Skeletal muscle satellite cell (primary cell): Measurements from ENCODE around the gene CTSD. TPM values are rescaled to one million over a fixed set of nuclear protein-coding genes. Genes with fewer than 3 reads are reported as not detected.
A peak's percentile ranks its signal among the peaks of the same experiment; 100 is the strongest.
"Not testable (repeated sequence)": the region's sequence is repeated elsewhere in the genome, so short reads cannot be mapped to it uniquely, and the experiment has no call there.

Source experiments
- H3K27me3 ChIP-seq: 2 replicates; pipeline ENCODE4 v1.7.0; 2013; ENCODE audit warnings: low read length; ENCODE audit not compliant: control insufficient read depth, insufficient read depth
- H3K36me3 ChIP-seq: 2 replicates; pipeline ENCODE4 v1.7.0; 2013; ENCODE audit warnings: mild to moderate bottlenecking, control low read depth, low read length; ENCODE audit not compliant: insufficient read depth
- H3K4me1 ChIP-seq: 2 replicates; pipeline ENCODE4 v1.7.0; 2013; ENCODE audit warnings: low read length; ENCODE audit not compliant: control insufficient read depth, insufficient read depth
- H3K4me2 ChIP-seq: 2 replicates; pipeline ENCODE4 v1.7.0; 2013; ENCODE audit warnings: mild to moderate bottlenecking, low read length
- H3K4me3 ChIP-seq: 2 replicates; pipeline ENCODE4 v1.7.0; 2013; ENCODE audit warnings: low read length
- H3K9ac ChIP-seq: 2 replicates; pipeline ENCODE4 v1.7.0; 2013; ENCODE audit warnings: mild to moderate bottlenecking, low read depth, low read length, moderate library complexity
- H3K9me3 ChIP-seq: replicated peaks from 2 replicates; pipeline ENCODE4 v1.7.0; 2013; ENCODE audit warnings: mild to moderate bottlenecking, control low read depth, low read length
- total RNA-seq: library from RNA; depleted of rRNA; stranded (reverse); fragments of >200 nt; gene quantifications from 2 replicates; pipeline ENCODE4 v1.2.3, GENCODE V29; 2012; rRNA removed

The CTSD gene
- total RNA-seq = 96.6 and 121 TPM in 2 replicates

DNA sequence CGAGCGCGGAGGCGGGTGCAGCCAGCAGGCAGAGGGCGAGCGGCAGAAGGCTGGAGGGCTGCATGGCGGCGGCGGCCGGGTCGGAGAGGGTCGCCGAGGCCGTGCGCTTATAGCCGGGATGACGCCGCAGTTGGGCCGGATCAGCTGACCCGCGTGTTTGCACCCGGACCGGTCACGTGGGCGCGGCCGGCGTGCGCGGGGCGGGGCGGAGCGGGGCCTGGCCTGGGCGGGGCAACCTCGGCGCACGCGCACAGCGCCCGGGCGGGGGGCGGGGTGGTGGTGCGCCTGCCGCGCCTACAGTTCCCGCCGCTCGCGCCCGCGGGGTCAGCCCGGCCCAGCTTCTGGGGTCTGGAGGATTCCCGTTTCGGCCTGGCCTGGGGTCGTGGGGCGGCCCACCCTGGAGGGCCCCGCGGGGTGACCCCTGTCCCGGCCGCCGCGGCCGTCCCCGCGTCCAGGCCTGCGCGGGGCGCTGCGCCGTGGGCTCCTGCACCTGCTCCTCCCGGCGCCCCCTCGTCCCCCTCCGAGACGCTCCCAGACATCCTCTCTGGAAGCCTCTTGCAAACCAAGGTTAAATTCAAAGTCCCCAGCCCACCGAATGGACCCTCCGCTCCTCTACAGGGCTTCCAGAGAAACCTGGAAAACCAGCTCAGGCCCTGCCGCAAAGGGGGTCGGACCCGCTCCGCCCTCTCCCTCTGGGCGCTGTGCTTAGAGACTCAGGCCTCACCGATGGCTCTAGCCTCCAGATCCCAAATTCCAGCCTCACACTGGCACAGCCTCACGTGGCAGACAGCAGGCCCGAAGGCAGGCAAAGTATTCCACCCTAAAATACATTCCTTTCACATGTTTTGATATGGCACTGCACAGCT is at the start of gene CTSD:
CTSD (minus strand) TSS at position 132 of the 866 bp plus-strand sequence; CDS start at position 64, 68 bp downstream.
- Histone ChIP-seq H3K27me3 (no peaks in the 10 kb centered on the region), H3K9ac (peak within 1 kb of the TSS; percentile 85), H3K9me3 (no peaks in the 10 kb centered on the region), H3K4me2 (peak within 1 kb of the TSS; percentile 96), H3K4me1 (peaks cover 43% of the 10 kb centered on the region), H3K36me3 (peaks cover 21% of the 10 kb centered on the region), H3K4me3 (peak within 1 kb of the TSS; percentile 97)

DNA sequence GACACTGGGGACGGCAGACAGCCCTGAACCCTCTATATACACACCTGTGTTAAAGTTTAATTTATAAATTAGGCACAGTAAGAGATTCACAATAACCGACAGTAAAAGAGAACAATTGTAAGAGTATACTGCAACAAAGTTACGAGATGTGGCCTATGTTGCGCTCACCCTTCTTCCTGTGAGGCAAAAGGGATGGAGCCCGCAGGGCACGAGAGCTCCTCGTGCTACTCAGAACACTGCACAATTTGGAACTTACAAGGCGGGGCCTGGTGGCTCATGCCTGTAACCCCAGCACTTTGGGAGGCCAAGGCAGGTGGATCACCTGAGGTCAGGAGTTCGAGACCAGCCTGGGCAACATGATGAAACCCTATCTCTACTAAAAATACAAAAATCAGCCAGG is 49.6 kb upstream of the CTSD start:
- H3K36me3 ChIP-seq, H3K9ac ChIP-seq, H3K9me3 ChIP-seq, H3K4me1 ChIP-seq, H3K4me2 ChIP-seq, H3K4me3 ChIP-seq: not testable (repeated sequence)
- peaks cover 39% of the 10 kb centered on the region for H3K27me3 ChIP-seq

DNA sequence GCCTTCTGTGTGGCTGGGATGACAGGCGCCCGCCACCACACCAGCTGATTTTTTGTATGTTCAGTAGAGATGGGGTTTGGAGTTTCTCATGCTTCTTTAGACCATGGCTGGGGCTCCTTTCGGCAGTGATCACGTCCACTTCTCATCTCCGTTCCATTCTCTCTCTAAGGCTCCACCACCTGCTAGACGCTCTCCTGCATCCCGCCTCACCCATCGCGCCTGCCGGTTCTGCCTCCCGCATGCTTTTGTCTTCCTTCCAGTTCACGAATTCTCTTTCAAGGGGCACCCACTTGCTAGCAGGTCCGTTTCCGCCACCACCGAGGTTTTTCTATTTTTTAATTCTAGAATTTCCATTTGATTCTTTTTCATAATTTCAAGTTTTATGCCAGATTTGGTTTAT is 49.1 kb upstream of the CTSD start:
- Histone ChIP-seq H3K9ac (no peak overlapping the region), H3K4me3 (no peak overlapping the region), H3K36me3 (no peaks in the 10 kb centered on the region), H3K4me2 (no peak overlapping the region), H3K4me1 (no peaks in the 10 kb centered on the region), H3K27me3 (peaks cover 40% of the 10 kb centered on the region), H3K9me3 (peaks cover 4% of the 10 kb centered on the region)

DNA sequence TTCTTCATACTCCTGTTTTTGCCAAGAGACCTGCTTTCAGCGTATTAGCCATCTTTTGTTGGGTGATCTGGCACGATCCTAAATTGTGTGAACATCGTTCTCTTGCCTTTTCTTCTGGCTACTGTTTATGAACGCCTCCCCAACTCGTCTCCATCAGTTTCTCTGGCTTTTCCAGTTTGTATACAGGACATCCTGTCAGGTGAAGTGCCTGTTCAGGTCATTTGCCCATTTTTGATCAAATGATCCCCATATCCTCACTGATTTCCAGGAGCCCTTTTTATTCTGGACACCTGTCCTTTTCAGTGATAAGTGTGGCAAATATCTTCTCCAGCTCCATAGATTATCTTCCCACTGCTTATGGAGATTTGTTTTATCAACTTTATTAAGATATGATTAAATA is 48.5 kb upstream of the CTSD start:
- Histone ChIP-seq H3K4me2 (no peak overlapping the region), H3K4me3 (no peak overlapping the region), H3K4me1 (no peaks in the 10 kb centered on the region), H3K9ac (no peak overlapping the region), H3K36me3 (no peaks in the 10 kb centered on the region), H3K9me3 (peaks cover 4% of the 10 kb centered on the region), H3K27me3 (peaks cover 38% of the 10 kb centered on the region)

DNA sequence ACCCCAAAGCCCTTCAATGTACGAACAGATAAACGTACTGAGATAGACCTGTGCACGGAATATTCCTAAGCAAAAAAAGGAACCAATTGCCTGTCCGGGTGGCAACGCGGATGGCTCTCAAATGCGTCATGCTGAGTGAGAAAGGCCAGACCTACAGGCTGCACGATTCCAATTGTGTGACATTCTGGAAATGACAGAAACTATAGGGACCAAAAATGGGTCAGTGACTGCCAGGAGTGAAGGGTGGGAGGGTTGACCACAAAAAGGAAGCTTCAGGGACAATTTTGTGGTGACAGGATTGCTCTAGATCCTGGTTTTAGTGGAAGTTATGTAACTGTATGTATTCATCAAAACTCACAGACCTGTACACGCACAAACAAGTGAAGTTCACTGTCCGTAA is 47.0 kb upstream of the CTSD start:
- H3K36me3 ChIP-seq = no peaks in the 10 kb centered on the region
- no peaks in the 10 kb centered on the region for H3K4me1 ChIP-seq
- H3K4me2 ChIP-seq = no peak overlapping the region
- no peak overlapping the region for H3K9ac ChIP-seq
- H3K9me3 ChIP-seq = peaks cover 4% of the 10 kb centered on the region
- H3K4me3 ChIP-seq = no peak overlapping the region
- peaks cover 37% of the 10 kb centered on the region for H3K27me3 ChIP-seq

DNA sequence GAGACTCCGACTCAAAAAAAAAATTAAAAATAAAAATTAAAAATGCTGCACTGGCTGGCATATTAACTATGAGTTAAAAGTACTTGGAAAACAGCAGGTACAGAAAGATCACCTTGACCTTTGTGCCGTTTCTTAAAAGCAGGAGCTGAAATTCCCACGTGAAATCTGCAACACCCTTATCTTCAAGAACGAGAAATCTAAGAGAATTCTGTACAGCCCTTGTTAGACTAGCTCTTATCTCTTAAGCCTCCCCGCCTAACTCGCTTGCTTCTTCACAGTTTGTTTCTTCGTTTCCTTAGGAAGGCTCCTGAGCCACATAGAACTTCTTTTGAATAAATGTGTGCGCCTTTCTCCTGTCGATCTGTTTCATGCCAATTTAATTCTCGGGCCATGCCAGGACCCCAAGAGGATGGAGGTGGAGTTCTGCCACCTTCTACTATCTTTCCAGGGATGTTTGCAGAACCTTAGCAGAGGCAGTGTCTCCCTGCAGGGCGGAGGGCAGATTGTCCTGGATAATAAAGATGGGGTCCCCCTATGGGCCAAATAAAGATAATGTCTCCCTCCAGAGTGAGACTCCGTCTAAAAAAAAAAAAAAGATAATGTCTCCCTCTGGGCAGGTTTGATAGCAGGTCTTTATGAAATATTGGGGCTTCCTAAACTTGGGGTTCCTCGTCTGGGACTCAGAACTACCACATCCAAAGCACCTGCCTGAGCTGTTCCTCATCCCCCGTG is 43.7 kb upstream of the CTSD start:
- Histone ChIP-seq H3K4me3 (no peak overlapping the region), H3K9ac (no peak overlapping the region), H3K27me3 (peaks cover 30% of the 10 kb centered on the region), H3K4me1 (no peaks in the 10 kb centered on the region), H3K4me2 (no peak overlapping the region), H3K36me3 (no peaks in the 10 kb centered on the region), H3K9me3 (peaks cover 4% of the 10 kb centered on the region)

DNA sequence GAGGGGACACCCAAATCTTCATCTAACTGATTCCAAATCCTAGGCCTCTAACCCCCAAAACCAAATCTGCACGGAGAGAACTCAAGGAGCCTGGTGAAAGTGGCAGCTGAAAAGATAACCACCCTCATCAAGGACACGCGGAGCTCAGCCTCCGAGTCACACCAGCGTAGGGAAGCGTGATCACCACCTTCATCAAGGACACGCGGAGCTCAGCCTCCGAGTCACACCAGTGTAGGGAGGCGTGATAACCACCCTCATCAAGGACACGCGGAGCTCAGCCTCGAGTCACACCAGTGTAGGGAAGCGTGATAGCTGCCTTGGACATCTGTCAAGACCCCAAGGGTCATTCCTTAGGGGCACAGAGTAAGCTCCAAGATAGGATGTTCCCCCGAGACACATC is 41.8 kb upstream of the CTSD start:
- Histone ChIP-seq H3K4me2 (no peak overlapping the region), H3K36me3 (no peaks in the 10 kb centered on the region), H3K9me3 (no peaks in the 10 kb centered on the region), H3K27me3 (peaks cover 31% of the 10 kb centered on the region), H3K4me1 (no peaks in the 10 kb centered on the region), H3K4me3 (no peak overlapping the region), H3K9ac (no peak overlapping the region)

DNA sequence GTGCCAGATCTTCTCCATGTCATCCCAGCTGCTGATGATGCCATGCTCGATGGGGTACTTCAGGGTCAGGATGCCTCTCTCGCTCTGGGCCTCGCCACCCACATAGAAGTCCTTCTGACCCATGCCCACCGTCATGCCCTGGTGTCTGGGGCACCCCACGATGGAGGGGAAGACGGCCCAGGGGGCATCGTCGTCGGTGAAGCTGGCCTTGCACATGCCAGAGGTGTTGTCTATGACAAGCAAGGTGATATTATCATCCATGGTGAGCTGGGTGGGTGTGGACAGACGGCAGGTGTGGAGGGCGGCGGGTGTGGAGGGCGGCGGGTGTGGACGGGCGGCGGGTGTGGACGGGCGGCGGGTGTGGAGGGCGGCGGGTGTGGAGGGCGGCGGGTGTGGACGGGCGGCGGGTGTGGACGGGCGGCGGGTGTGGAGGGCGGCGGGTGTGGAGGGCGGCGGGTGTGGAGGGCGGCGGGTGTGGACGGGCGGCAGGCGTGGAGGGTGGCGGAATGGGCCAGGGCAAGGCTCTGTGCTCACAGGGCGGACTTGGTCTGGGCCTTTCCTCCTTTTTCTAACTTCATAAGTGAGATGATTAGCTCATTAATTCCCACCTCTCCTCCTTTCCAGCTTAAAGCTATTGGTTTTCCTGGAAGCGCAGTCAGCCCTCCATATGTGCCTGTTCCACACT is 40.2 kb upstream of the CTSD start:
- not testable (repeated sequence) for H3K4me2 ChIP-seq

DNA sequence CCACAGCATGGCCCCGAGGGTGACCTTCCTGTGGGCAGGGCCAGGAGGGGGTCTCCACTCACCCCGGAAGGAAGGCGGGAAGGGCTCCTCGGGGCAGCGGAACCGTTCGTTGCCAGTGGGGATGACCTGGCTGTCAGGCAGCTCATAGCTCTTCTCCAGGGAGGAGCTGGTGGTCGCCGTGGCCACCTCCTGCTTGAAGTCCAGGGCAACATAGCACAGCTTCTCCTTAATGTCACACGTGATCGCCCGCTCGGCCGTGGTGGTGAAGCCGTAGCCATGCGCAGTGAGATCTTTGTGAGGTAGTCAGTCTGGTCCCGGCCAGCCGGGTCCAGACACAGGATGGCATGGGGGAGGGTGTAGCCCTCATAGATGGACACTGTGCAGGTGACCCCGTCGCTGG is 39.5 kb upstream of the CTSD start:
- Histone ChIP-seq H3K9ac (no peak overlapping the region), H3K27me3 (peaks cover 30% of the 10 kb centered on the region), H3K4me2 (no peak overlapping the region), H3K4me3 (no peak overlapping the region), H3K4me1 (no peaks in the 10 kb centered on the region), H3K36me3 (no peaks in the 10 kb centered on the region), H3K9me3 (no peaks in the 10 kb centered on the region)

More for the DNA sequence above, 40.2 kb upstream of the CTSD start:
- H3K4me1 ChIP-seq, H3K4me3 ChIP-seq, H3K9ac ChIP-seq, H3K9me3 ChIP-seq, H3K36me3 ChIP-seq: not testable (repeated sequence)
- peaks cover 30% of the 10 kb centered on the region for H3K27me3 ChIP-seq

DNA sequence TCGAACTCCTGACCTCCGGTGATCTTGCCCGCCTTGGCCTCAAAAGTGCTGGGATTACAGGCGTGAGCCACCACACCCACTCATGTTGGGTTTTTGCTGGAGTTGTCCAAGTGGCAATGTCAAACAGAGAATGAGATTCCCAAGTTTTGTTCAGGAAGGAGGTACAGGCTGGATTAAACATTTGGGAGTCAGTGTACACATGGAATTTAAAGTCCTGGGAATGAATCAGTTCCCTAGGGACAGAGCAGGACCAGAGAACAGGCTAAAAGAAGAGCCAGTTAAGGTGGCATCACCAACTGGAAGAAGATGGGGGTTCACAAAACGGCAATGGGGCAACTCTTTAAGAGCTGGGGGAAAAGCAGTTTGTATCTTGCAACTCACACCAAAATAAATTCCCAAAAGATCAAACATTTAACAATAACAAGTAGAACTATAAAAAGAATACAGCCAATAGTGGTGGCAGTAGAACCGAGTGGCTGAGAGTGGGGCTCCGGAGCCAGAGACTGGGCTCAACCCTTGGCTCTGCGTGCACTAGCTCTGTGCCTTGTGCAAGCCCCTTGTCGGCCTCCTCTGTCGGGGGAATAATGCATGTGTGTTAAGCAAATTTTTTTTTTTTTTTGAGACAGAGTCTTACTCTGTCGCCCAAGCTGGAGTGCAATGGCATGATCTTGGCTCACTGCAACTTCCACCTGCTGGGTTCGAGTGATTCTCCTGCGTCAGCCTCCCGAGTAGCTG is 33.8 kb upstream of the CTSD start:
- Histone ChIP-seq H3K27me3 (peaks cover 29% of the 10 kb centered on the region), H3K4me2 (no peak overlapping the region), H3K36me3 (no peaks in the 10 kb centered on the region), H3K4me1 (no peaks in the 10 kb centered on the region), H3K4me3 (no peak overlapping the region), H3K9ac (no peak overlapping the region), H3K9me3 (no peaks in the 10 kb centered on the region)
